HepG2 (cell line): Measurements from ENCODE around the gene RICTOR. TPM values are rescaled to one million over a fixed set of nuclear protein-coding genes. Genes with fewer than 3 reads are reported as not detected.

Experiments
- ATF4 ChIP-seq, 2 experiments: fragments of 450-650 bp in 1 of 2; sonication (generic) in 1 of 2; formaldehyde crosslinking; IDR thresholded peaks; 2 replicates each; pipeline versions ENCODE4 v1.5.0 to v1.8.0; 2020 to 2022; ENCODE audit warnings: mild to moderate bottlenecking in 1 of 2, missing genetic modification reagents in 1 of 2
- CHD4 ChIP-seq: fragments of 200-600 bp; sonication (generic); IDR thresholded peaks from 2 replicates; pipeline ENCODE4 v1.7.0; 2017; ENCODE audit warnings: mild to moderate bottlenecking, low read length, borderline replicate concordance
- KDM5B ChIP-seq: sonication (generic); formaldehyde crosslinking; IDR thresholded peaks from 2 replicates; pipeline ENCODE4 v1.4.0; 2020; ENCODE audit warnings: missing genetic modification reagents, mild to moderate bottlenecking, borderline replicate concordance
- MBNL3 ChIP-seq: fragments of 250-450 bp; sonication (Bioruptor Pico); conservative IDR thresholded peaks from 2 replicates; pipeline ENCODE4 v1.8.0; 2022; ENCODE audit warnings: mild to moderate bottlenecking, inconsistent platforms
- NPAS2 ChIP-seq: sonication (generic); formaldehyde crosslinking; IDR thresholded peaks from 2 replicates; pipeline ENCODE4 v1.8.0; 2022; ENCODE audit warnings: mild to moderate bottlenecking, missing genetic modification reagents, borderline replicate concordance
- PHF21A ChIP-seq: sonication (generic); formaldehyde crosslinking; IDR thresholded peaks from 2 replicates; pipeline ENCODE4 v1.5.0; 2020; ENCODE audit warnings: mild to moderate bottlenecking, missing genetic modification reagents
- ZNF224 ChIP-seq: sonication (generic); formaldehyde crosslinking; IDR thresholded peaks from 2 replicates; pipeline ENCODE4 v1.5.0; 2020; ENCODE audit warnings: mild to moderate bottlenecking, missing genetic modification reagents
- ZZZ3 ChIP-seq: sonication (generic); formaldehyde crosslinking; IDR thresholded peaks from 2 replicates; pipeline ENCODE4 v1.4.0; 2020; ENCODE audit warnings: missing genetic modification reagents, mild to moderate bottlenecking, borderline replicate concordance
- polyA plus RNA-seq, 8 experiments: library from polyadenylated mRNA; depleted of rRNA in 3 of 8; stranded (reverse) in 7 of 8; unstranded in 1 of 8; fragments of >200 nt; fragmentation: Illumina TruSeq in 4 of 8; extraction: Trizol in 4 of 8; gene quantifications; 2 replicates each; pipeline versions ENCODE4 v1.2.1 to v1.2.3, GENCODE V29; 2011 to 2016; ENCODE audit warnings: low read depth in 4 of 8, missing spikeins in 1 of 8, mixed read lengths in 1 of 8; ENCODE audit not compliant: insufficient read depth in 1 of 8
- total RNA-seq, 5 experiments: library from RNA; depleted of rRNA; stranded (reverse); fragments of >200 nt; fragmentation: Illumina TruSeq; extraction: Trizol; gene quantifications; 2 replicates each; pipeline ENCODE4 v1.2.3, GENCODE V29; 2016; ENCODE audit warnings: low read depth in 1 of 5
- TF ChIP-seq, protein P1 (sequence below), 2 experiments: sonication (generic) in 1 of 2; formaldehyde crosslinking in 1 of 2; IDR thresholded peaks; 2 replicates each; pipeline versions ENCODE4 v1.4.0 to v1.6.1; 2016 to 2020; ENCODE audit warnings: borderline replicate concordance in 1 of 2, low read depth in 1 of 2, mild to moderate bottlenecking in 1 of 2, missing genetic modification reagents in 1 of 2
- TF ChIP-seq, protein P2 (sequence below): IDR thresholded peaks from 2 replicates; pipeline ENCODE4 v1.6.1; 2016; ENCODE audit warnings: missing compliant biosample characterization, missing genetic modification reagents, borderline replicate concordance
- TF ChIP-seq, protein P3 (sequence below): sonication (generic); formaldehyde crosslinking; IDR thresholded peaks from 2 replicates; pipeline ENCODE4 v1.5.0; 2020; ENCODE audit warnings: mild to moderate bottlenecking, missing genetic modification reagents, borderline replicate concordance
- TF ChIP-seq, protein P4 (sequence below): IDR thresholded peaks from 2 replicates; pipeline ENCODE4 v1.6.1; 2016; ENCODE audit warnings: low read depth, control low read depth
- TF ChIP-seq, protein P5 (sequence below): sonication (generic); formaldehyde crosslinking; IDR thresholded peaks from 2 replicates; pipeline ENCODE4 v1.8.1; 2023; ENCODE audit warnings: mild to moderate bottlenecking, missing genetic modification reagents

The RICTOR gene
- total and polyA plus RNA-seq, 2 of the 13 experiments (the other 11 are each of a cell fraction or from before 2014, with no cell fraction given) = 10.7 to 15.4 TPM

DNA sequence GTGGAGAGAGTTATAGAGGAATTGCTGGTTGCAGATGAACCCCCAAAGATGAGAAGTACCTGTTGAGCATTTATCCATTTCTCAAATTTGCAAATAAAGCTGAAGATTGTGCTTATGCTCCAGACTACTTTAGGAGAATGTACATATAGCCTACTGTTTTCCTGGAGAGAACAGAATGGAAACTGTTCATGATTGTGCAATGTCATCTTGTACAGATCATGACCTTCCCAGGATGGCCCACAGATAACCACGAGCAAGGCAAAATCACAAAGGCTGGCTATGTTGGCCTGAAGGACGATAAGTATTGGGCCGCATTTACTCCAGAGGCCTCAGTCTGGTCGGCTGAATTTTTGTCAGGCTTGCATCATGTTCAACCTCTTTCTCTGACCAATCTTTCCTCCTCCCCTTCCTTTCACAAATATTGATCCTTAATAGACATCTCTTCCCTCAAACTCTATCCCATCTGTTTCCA lies 28.5 kb upstream of the RICTOR start (continued):
- TF ChIP-seq, protein P1, sequence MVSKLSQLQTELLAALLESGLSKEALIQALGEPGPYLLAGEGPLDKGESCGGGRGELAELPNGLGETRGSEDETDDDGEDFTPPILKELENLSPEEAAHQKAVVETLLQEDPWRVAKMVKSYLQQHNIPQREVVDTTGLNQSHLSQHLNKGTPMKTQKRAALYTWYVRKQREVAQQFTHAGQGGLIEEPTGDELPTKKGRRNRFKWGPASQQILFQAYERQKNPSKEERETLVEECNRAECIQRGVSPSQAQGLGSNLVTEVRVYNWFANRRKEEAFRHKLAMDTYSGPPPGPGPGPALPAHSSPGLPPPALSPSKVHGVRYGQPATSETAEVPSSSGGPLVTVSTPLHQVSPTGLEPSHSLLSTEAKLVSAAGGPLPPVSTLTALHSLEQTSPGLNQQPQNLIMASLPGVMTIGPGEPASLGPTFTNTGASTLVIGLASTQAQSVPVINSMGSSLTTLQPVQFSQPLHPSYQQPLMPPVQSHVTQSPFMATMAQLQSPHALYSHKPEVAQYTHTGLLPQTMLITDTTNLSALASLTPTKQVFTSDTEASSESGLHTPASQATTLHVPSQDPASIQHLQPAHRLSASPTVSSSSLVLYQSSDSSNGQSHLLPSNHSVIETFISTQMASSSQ (IDR thresholded peaks at IDR 0.05; ENCODE audit: low read depth) = 0 out of 2 replicates have a peak, but pooled peaks have one; percentile 13
- TF ChIP-seq, protein P1 (CRISPR knock-in tag; IDR thresholded peaks at IDR 0.05; ENCODE audit: borderline replicate concordance) = no peak; the same call in 1 of the 2 replicates
- TF ChIP-seq, protein P2, sequence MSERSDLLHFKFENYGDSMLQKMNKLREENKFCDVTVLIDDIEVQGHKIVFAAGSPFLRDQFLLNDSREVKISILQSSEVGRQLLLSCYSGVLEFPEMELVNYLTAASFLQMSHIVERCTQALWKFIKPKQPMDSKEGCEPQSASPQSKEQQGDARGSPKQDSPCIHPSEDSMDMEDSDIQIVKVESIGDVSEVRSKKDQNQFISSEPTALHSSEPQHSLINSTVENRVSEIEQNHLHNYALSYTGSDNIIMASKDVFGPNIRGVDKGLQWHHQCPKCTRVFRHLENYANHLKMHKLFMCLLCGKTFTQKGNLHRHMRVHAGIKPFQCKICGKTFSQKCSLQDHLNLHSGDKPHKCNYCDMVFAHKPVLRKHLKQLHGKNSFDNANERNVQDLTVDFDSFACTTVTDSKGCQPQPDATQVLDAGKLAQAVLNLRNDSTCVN (CRISPR knock-in tag) = no peak
- TF ChIP-seq, protein P3, sequence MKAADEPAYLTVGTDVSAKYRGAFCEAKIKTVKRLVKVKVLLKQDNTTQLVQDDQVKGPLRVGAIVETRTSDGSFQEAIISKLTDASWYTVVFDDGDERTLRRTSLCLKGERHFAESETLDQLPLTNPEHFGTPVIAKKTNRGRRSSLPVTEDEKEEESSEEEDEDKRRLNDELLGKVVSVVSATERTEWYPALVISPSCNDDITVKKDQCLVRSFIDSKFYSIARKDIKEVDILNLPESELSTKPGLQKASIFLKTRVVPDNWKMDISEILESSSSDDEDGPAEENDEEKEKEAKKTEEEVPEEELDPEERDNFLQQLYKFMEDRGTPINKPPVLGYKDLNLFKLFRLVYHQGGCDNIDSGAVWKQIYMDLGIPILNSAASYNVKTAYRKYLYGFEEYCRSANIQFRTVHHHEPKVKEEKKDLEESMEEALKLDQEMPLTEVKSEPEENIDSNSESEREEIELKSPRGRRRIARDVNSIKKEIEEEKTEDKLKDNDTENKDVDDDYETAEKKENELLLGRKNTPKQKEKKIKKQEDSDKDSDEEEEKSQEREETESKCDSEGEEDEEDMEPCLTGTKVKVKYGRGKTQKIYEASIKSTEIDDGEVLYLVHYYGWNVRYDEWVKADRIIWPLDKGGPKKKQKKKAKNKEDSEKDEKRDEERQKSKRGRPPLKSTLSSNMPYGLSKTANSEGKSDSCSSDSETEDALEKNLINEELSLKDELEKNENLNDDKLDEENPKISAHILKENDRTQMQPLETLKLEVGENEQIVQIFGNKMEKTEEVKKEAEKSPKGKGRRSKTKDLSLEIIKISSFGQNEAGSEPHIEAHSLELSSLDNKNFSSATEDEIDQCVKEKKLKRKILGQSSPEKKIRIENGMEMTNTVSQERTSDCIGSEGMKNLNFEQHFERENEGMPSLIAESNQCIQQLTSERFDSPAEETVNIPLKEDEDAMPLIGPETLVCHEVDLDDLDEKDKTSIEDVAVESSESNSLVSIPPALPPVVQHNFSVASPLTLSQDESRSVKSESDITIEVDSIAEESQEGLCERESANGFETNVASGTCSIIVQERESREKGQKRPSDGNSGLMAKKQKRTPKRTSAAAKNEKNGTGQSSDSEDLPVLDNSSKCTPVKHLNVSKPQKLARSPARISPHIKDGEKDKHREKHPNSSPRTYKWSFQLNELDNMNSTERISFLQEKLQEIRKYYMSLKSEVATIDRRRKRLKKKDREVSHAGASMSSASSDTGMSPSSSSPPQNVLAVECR (CRISPR knock-in tag) = no peak
- TF ChIP-seq MBNL3 (CRISPR knock-in tag) (no peak), ZNF224 (CRISPR knock-in tag) (no peak), CHD4 (no peak), PHF21A (0 out of 2 replicates have a peak, but pooled peaks have one; percentile 42), KDM5B (CRISPR knock-in tag) (no peak), ZZZ3 (no peak), ATF4 (CRISPR knock-in tag; IDR thresholded peaks at IDR 0.05) (peak in 1 of 2 experiments; percentile 95; a peak in 2 of 4 replicates), NPAS2 (CRISPR knock-in tag) (no peak)
- TF ChIP-seq, protein P4, sequence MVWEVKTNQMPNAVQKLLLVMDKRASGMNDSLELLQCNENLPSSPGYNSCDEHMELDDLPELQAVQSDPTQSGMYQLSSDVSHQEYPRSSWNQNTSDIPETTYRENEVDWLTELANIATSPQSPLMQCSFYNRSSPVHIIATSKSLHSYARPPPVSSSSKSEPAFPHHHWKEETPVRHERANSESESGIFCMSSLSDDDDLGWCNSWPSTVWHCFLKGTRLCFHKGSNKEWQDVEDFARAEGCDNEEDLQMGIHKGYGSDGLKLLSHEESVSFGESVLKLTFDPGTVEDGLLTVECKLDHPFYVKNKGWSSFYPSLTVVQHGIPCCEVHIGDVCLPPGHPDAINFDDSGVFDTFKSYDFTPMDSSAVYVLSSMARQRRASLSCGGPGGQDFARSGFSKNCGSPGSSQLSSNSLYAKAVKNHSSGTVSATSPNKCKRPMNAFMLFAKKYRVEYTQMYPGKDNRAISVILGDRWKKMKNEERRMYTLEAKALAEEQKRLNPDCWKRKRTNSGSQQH (CRISPR knock-in tag) = no peak
- TF ChIP-seq, protein P5, sequence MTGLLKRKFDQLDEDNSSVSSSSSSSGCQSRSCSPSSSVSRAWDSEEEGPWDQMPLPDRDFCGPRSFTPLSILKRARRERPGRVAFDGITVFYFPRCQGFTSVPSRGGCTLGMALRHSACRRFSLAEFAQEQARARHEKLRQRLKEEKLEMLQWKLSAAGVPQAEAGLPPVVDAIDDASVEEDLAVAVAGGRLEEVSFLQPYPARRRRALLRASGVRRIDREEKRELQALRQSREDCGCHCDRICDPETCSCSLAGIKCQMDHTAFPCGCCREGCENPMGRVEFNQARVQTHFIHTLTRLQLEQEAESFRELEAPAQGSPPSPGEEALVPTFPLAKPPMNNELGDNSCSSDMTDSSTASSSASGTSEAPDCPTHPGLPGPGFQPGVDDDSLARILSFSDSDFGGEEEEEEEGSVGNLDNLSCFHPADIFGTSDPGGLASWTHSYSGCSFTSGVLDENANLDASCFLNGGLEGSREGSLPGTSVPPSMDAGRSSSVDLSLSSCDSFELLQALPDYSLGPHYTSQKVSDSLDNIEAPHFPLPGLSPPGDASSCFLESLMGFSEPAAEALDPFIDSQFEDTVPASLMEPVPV (CRISPR knock-in tag) = no peak
